Vagina (tissue), 2 donors: ENCODE data around the gene IBA57.

Experiments used
- POLR2A ChIP-seq, 2 donors: fragments of 450-650 bp; IDR thresholded peaks; one replicate each; pipeline ENCODE4 v1.6.1; 2017; ENCODE audit warnings: antibody characterized with exemption in 2 of 2, mild to moderate bottlenecking in 2 of 2, moderate library complexity in 2 of 2
- POLR2AphosphoS5 ChIP-seq, 2 donors: sonication (generic); formaldehyde crosslinking; IDR thresholded peaks; one replicate each; pipeline ENCODE4 v1.9.0; 2017; ENCODE audit warnings: antibody characterized with exemption in 2 of 2, mild to moderate bottlenecking in 2 of 2, low read depth in 1 of 2; ENCODE audit not compliant: insufficient read depth in 1 of 2
- TF ChIP-seq, protein P1 (sequence below), 3 experiments: fragments of 450-650 bp in 2 of 3; fragments of 200-600 bp in 1 of 3; sonication (generic) in 1 of 3; IDR thresholded peaks; one replicate each; pipeline ENCODE4 v1.5.1; 2017 to 2019; ENCODE audit warnings: antibody characterized with exemption in 3 of 3, mild to moderate bottlenecking in 2 of 3, moderate library complexity in 2 of 3

DNA sequence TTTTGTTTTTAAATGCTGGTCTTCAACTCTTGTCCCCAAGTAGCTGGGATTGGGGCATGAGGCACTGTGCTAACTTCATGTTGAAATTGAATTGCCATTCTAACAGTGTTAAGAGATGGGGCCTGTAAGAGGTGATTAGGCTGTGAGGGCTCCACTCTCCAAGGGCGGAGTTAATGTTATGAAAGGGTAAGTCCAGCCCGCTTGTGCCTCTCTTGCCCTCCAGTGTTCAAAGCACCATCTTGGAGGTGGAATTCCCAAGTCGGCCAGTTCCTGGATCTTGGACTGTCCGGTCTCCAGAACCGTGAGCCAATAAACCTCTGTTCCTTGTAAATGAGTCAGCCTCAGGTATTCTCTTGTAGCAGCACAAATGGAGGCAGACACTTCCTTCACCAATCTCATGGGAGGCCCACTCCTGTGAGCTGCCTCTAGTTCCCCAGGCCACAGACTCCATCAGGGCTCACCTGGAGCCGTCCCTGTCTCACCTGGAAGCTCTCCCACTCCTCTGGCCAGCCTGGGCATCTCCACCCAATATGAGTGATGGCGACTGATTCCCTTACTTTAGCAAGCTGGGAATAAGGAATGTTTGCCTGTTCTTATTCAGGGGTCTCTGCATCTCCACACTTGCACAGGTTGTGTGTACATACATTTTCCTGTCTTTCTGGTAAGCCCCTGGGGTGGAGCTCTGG, 15.5 kb downstream of the IBA57 start:
- TF ChIP-seq POLR2AphosphoS5 (IDR thresholded peaks at IDR 0.05; ENCODE audit: insufficient read depth in 1 of 2, low read depth in 1 of 2) (no peak), POLR2A (IDR thresholded peaks at IDR 0.05) (no peak)
- TF ChIP-seq, protein P1, sequence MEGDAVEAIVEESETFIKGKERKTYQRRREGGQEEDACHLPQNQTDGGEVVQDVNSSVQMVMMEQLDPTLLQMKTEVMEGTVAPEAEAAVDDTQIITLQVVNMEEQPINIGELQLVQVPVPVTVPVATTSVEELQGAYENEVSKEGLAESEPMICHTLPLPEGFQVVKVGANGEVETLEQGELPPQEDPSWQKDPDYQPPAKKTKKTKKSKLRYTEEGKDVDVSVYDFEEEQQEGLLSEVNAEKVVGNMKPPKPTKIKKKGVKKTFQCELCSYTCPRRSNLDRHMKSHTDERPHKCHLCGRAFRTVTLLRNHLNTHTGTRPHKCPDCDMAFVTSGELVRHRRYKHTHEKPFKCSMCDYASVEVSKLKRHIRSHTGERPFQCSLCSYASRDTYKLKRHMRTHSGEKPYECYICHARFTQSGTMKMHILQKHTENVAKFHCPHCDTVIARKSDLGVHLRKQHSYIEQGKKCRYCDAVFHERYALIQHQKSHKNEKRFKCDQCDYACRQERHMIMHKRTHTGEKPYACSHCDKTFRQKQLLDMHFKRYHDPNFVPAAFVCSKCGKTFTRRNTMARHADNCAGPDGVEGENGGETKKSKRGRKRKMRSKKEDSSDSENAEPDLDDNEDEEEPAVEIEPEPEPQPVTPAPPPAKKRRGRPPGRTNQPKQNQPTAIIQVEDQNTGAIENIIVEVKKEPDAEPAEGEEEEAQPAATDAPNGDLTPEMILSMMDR (IDR thresholded peaks at IDR 0.05): no peak
